ENCODE data around the gene TMEM156. TPM values are rescaled to one million over a fixed set of nuclear protein-coding genes. Genes with fewer than 3 reads are reported as not detected.
A peak's percentile ranks its signal among the peaks of the same experiment; 100 is the strongest.

Gene TMEM156
- polyA plus RNA-seq, 1 of the 3 experiments (the other 2 are of a cell fraction): 0.13 TPM

- TF ChIP-seq TEAD4 (IDR thresholded peaks at IDR 0.05; ENCODE audit: borderline replicate concordance, insufficient read depth) (no peak), CTCF (IDR thresholded peaks at IDR 0.05) (0 out of 2 replicates have a peak, but pooled peaks have one; percentile 17), POLR2AphosphoS5 (IDR thresholded peaks at IDR 0.05; ENCODE audit: low read depth, low read length) (no peak), TAF1 (IDR thresholded peaks at IDR 0.05; ENCODE audit: borderline replicate concordance, low read depth, low read length) (no peak), RFX5 (IDR thresholded peaks at IDR 0.05; ENCODE audit: low read length) (no peak), MAX (IDR thresholded peaks at IDR 0.05; ENCODE audit: low read depth) (no peak)
- TF ChIP-seq, protein P1, sequence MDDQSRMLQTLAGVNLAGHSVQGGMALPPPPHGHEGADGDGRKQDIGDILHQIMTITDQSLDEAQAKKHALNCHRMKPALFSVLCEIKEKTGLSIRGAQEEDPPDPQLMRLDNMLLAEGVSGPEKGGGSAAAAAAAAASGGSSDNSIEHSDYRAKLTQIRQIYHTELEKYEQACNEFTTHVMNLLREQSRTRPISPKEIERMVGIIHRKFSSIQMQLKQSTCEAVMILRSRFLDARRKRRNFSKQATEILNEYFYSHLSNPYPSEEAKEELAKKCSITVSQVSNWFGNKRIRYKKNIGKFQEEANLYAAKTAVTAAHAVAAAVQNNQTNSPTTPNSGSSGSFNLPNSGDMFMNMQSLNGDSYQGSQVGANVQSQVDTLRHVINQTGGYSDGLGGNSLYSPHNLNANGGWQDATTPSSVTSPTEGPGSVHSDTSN (IDR thresholded peaks at IDR 0.05): 0 out of 2 replicates have a peak, but pooled peaks have one; percentile 3
These were observed 64.7 kb downstream of the TMEM156 start (continued) for GRCh38 chr4:38967260-38968095.

- ChIA-PET CTCF (interaction anchor here (1.5 kb wide), 1 partner anchor 17 kb away, joined by 5 read pairs; no protein-coding TSS in a partner anchor), POLR2A (no interaction called here)
- Histone ChIP-seq H3K27me3 (ENCODE audit: insufficient read depth) (no peaks in the 10 kb centered on the region), H3K4me2 (no peak overlapping the region), H3K9me2 (no peaks in the 10 kb centered on the region), H2AFZ (ENCODE audit: low read depth) (no peak overlapping the region; the same call in 1 of the 2 replicates), H3K79me2 (ENCODE audit: insufficient read depth) (no peaks in the 10 kb centered on the region), H3K36me3 (replicated peaks in 1 of 2; ENCODE audit: control insufficient read depth in 1 of 2, insufficient read depth in 2 of 2, low read length in 1 of 2) (no peaks in the 10 kb centered on the region), H3K9me3 (no peaks in the 10 kb centered on the region), H3K27ac (ENCODE audit: low read depth in 2 of 2, low read length in 1 of 2) (peak overlapping the region in 1 of 2 experiments; percentile 90; a peak in 1 of 4 replicates), H4K20me1 (ENCODE audit: insufficient read depth) (no peaks in the 10 kb centered on the region), H3K9ac (no peak overlapping the region), H3K4me1 (ENCODE audit: control insufficient read depth in 1 of 2, insufficient read depth in 2 of 2, low read depth in 1 of 2, low read length in 1 of 2) (0 out of 4 replicates have a peak, but pooled peaks cover 0 to 4% of the 10 kb centered on the region in 2 experiments), H3F3A (replicated peaks; ENCODE audit: insufficient read depth) (no peaks in the 10 kb centered on the region), H3K4me3 (ENCODE audit: low read depth in 2 of 2, low read length in 1 of 2) (no peak overlapping the region)
- 80% methylated on average over 3 of the region's 3 CpGs for WGBS (ENCODE audit: low lambda C conversion rate)
- no peak for TF ChIP-seq YY1 (IDR thresholded peaks at IDR 0.05; ENCODE audit: low read depth)
- no peak for TF ChIP-seq CTCF (IDR thresholded peaks at IDR 0.05)
- TF ChIP-seq FOXM1 (IDR thresholded peaks at IDR 0.05; ENCODE audit: low read depth): no peak
- no peak for TF ChIP-seq RXRA (IDR thresholded peaks at IDR 0.05; ENCODE audit: borderline replicate concordance, low read depth)
- TF ChIP-seq MXI1 (IDR thresholded peaks at IDR 0.05; ENCODE audit: low read depth, low read length): no peak
- TF ChIP-seq SMC3 (IDR thresholded peaks at IDR 0.05; ENCODE audit: low read depth, low read length): no peak
- no peak for TF ChIP-seq RFX5 (IDR thresholded peaks at IDR 0.05; ENCODE audit: low read length)
- TF ChIP-seq RAD21 (IDR thresholded peaks at IDR 0.05; ENCODE audit: low read length): no peak
- TF ChIP-seq TCF12 (IDR thresholded peaks at IDR 0.05): no peak
- TF ChIP-seq, protein P2, sequence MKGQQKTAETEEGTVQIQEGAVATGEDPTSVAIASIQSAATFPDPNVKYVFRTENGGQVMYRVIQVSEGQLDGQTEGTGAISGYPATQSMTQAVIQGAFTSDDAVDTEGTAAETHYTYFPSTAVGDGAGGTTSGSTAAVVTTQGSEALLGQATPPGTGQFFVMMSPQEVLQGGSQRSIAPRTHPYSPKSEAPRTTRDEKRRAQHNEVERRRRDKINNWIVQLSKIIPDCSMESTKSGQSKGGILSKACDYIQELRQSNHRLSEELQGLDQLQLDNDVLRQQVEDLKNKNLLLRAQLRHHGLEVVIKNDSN (IDR thresholded peaks at IDR 0.05; ENCODE audit: borderline replicate concordance, low read depth): no peak
- TF ChIP-seq FOXJ3 (CRISPR knock-in tag; IDR thresholded peaks at IDR 0.05): no peak
- TF ChIP-seq, protein P3, sequence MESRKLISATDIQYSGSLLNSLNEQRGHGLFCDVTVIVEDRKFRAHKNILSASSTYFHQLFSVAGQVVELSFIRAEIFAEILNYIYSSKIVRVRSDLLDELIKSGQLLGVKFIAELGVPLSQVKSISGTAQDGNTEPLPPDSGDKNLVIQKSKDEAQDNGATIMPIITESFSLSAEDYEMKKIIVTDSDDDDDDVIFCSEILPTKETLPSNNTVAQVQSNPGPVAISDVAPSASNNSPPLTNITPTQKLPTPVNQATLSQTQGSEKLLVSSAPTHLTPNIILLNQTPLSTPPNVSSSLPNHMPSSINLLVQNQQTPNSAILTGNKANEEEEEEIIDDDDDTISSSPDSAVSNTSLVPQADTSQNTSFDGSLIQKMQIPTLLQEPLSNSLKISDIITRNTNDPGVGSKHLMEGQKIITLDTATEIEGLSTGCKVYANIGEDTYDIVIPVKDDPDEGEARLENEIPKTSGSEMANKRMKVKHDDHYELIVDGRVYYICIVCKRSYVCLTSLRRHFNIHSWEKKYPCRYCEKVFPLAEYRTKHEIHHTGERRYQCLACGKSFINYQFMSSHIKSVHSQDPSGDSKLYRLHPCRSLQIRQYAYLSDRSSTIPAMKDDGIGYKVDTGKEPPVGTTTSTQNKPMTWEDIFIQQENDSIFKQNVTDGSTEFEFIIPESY (IDR thresholded peaks at IDR 0.05; ENCODE audit: borderline replicate concordance, low read depth): no peak
- TF ChIP-seq FOSL2 (IDR thresholded peaks at IDR 0.05; ENCODE audit: borderline replicate concordance, low read depth): no peak
- no peak for TF ChIP-seq POLR2AphosphoS5 (IDR thresholded peaks at IDR 0.05; ENCODE audit: low read depth, low read length)
- no peak for TF ChIP-seq USF2 (IDR thresholded peaks at IDR 0.05; ENCODE audit: borderline replicate concordance, low read depth, low read length)
- TF ChIP-seq GABPA (IDR thresholded peaks at IDR 0.05; ENCODE audit: low read depth): no peak
- no peak for DNase-seq
These were observed 66.3 kb downstream of the TMEM156 start for GRCh38 chr4:38965866-38966265.
